A172 (cell line): Measurements from ENCODE around the gene TMC1. TPM values are rescaled to one million over a fixed set of nuclear protein-coding genes. Genes with fewer than 3 reads are reported as not detected.

Experiments used
- DNase-seq: peaks from one replicate; pipeline ENCODE4 v3.0.0-alpha.2; 2015; ENCODE audit warnings: low spot score
- total RNA-seq: library from RNA; depleted of rRNA; stranded (reverse); fragments of >200 nt; shearing (Covaris generic); gene quantifications from 2 replicates; pipeline ENCODE4 v1.2.3, GENCODE V29; 2014; rRNA removed

The TMC1 gene
- total RNA-seq, 1 experiment from 2014 or later = not detected

DNA sequence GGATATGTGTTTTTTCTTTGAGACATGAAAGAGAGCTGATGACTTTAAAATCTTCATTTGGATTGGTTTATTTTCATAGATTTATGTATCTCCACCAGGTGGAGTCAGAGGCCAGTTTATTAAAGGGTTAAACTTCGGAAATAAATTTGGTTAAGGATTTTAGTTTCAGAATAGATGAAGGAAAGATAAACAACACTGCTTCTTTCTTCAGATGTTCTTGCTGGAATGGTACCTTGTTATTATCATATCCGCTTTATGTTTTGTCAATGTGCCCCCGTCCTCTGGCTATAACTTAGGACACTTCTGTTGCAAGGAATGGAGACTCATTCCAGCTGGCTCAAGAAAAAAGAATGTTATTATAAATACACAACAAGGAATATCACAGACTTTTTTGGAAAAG is 350.3 kb downstream of the TMC1 start:
- DNase-seq = peak; percentile 6

DNA sequence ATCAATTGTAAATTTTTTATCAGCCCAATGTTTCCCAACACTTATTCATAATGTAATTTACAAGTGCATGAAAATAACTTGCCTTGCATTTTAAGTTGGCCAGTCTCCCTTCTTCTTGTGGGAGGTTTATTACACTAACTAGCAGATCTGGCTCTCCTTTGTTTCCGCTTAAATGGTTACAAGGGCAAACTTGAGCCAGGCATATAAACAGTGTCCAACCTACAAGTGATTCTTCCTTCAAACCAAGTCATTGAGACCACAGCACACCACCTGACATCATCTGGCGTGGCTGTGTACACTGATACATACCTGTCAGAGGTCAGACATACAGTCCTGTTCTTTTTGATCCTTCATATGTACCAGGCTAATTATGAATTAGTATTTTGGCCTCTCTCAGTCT is 351.3 kb downstream of the TMC1 start:
- no peak for DNase-seq

GRCh38 chr9:72873456-72873855 is 352.0 kb downstream of the TMC1 start:
- DNase-seq = no peak

GRCh38 chr9:72874344-72874743 is 352.9 kb downstream of the TMC1 start:
- no peak for DNase-seq

- no peak for DNase-seq
These were observed 353.8 kb downstream of the TMC1 start for GRCh38 chr9:72875221-72875620.

- DNase-seq = no peak
These were observed 359.4 kb downstream of the TMC1 start for GRCh38 chr9:72880821-72881220.

DNA sequence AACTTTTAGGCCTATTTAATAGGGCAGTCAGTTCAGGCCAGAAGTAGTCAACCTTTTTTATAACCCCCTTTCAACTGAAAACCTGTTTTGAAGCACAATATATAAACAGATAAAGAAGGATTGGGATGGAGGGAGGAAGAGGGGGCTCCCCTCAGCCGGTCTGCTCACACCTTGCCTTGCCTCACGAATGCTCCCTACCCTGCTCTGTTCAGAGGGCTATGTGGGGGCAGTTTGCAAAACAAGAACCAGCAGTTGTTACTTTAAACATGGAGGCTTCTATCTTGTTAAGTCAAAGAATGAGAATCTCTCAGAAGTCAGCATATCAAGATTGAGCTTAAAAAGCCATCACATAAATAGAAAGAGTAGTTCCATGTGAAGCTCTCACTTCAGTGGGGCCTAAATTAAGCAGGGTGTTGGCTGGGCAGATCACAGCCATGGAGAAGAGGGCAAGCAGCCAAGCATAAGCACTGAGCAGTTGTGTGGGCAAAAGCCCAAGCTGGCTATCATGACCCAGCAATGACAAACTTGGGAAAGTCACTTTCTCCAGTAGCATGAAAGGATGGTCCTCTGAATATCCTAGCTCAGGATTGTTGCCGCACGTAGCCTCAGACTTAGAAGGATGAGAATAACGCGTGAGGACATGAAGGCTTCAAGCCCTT is 360.8 kb downstream of the TMC1 start:
- no peak for DNase-seq

DNA sequence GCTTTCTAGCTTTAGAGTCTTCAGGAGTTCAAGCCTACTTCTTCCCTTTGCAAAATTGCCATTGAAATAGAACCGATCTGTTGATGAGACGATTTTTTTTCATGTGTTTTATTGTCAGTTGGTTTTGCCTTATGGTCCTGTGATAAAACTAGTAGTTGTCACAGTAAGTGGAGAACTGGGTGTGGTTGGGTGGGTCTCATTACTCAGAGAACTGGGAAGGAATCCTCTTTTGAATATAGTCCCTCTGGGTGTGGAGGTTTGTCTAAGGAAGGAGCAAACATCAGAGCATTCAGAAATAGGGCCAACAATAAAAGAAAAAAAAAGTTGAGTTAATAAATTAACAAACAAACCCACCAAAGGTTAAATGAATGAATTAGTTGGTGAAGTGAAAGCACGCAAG is 362.5 kb downstream of the TMC1 start:
- no peak for DNase-seq

DNA sequence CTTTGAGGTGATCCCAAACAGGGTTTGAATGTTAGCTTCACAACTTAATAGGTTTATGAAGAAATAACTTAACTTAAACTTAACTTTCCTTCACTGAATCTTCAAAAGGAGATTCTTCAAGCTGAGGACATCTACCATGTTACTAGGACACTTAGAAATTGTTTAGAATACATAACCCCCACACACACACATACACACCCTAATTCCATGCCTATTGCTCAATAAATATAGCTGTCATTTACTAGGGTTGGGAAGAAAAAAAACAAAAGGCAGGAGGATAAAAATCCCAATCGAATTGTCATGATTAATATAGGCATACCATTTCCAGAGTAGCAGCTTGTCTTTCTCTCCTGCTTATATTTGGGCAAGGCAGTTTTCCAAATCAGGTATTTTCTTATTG is 363.1 kb downstream of the TMC1 start:
- no peak for DNase-seq

Other genes starting within 250 kb of the TMC1 start
- gene ZFAND5, start 156.4 kb upstream of the TMC1 start, total RNA-seq = 113 and 135 TPM in 2 replicates